Endothelial cell of umbilical vein (primary cell): ENCODE measurements around the gene PRIM1.

ENCODE experiments used
- CTCF ChIP-seq, 2 donors: IDR thresholded peaks; 1 replicate in 1 of 2; 2 replicates in 1 of 2; pipeline ENCODE4 v1.5.1; 2011; ENCODE audit warnings: low read length in 2 of 2, mild to moderate bottlenecking in 2 of 2, moderate library complexity in 2 of 2, control low read depth in 1 of 2, inconsistent platforms in 1 of 2, low read depth in 1 of 2; ENCODE audit not compliant: insufficient read depth in 1 of 2; ENCODE audit errors: extremely low read depth in 1 of 2
- EZH2 ChIP-seq: IDR thresholded peaks from 2 replicates; pipeline ENCODE4 v1.6.1; 2012; ENCODE audit warnings: borderline replicate concordance, low read depth, mild to moderate bottlenecking, moderate library complexity, low read length, inconsistent platforms; ENCODE audit not compliant: severe bottlenecking
- FOS ChIP-seq: IDR thresholded peaks from 2 replicates; pipeline ENCODE4 v1.6.1; 2011; ENCODE audit warnings: mild to moderate bottlenecking, low read length, moderate library complexity, borderline replicate concordance; ENCODE audit not compliant: insufficient read depth
- JUN ChIP-seq: IDR thresholded peaks from 2 replicates; pipeline ENCODE4 v1.6.1; 2011; ENCODE audit warnings: borderline replicate concordance, low read depth; ENCODE audit not compliant: insufficient read length, insufficient read depth
- MAX ChIP-seq: IDR thresholded peaks from 2 replicates; pipeline ENCODE4 v1.6.1; 2011; ENCODE audit not compliant: insufficient read depth, insufficient read length
- MYC ChIP-seq: IDR thresholded peaks from one replicate; pipeline ENCODE4 v1.6.1; 2011; ENCODE audit warnings: mild to moderate bottlenecking, low read depth, low read length
- POLR2A ChIP-seq: IDR thresholded peaks from 2 replicates; pipeline ENCODE4 v1.6.1; 2012; ENCODE audit warnings: low read depth, mild to moderate bottlenecking, control low read depth, low read length
- POLR2AphosphoS5 ChIP-seq: IDR thresholded peaks from 2 replicates; pipeline ENCODE4 v1.6.1; 2012; ENCODE audit warnings: low read depth, mild to moderate bottlenecking, control low read depth, low read length, moderate library complexity; ENCODE audit not compliant: insufficient read depth

DNA sequence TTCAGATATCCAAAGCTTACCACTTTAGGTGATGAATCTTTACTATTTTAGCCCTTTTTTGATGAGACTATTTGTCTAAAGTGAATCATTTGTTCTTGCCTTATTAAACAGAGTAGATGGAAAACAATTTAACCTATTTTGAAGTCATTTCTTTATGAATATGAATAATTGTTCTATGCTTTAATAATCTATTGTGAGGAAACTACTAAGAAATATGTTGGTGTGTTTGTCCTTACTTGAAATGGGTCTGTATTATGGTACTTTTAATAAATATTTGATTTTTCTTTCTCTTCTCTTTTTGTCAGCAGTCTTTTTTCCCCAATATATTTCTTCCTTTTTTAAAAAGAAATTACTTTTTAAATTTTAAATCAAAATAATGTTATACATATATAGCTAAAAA lies 35.4 kb upstream of the PRIM1 start:
- TF ChIP-seq FOS (no peak), CTCF (IDR thresholded peaks at IDR 0.05; ENCODE audit: extremely low read depth in 1 of 2, insufficient read depth in 1 of 2, low read depth in 1 of 2, low read length in 2 of 2) (no peak), POLR2A (no peak), EZH2 (no peak), JUN (no peak), MAX (no peak), POLR2AphosphoS5 (no peak), MYC (no peak)
